ENCODE results near the gene MORF4L1.

DNA sequence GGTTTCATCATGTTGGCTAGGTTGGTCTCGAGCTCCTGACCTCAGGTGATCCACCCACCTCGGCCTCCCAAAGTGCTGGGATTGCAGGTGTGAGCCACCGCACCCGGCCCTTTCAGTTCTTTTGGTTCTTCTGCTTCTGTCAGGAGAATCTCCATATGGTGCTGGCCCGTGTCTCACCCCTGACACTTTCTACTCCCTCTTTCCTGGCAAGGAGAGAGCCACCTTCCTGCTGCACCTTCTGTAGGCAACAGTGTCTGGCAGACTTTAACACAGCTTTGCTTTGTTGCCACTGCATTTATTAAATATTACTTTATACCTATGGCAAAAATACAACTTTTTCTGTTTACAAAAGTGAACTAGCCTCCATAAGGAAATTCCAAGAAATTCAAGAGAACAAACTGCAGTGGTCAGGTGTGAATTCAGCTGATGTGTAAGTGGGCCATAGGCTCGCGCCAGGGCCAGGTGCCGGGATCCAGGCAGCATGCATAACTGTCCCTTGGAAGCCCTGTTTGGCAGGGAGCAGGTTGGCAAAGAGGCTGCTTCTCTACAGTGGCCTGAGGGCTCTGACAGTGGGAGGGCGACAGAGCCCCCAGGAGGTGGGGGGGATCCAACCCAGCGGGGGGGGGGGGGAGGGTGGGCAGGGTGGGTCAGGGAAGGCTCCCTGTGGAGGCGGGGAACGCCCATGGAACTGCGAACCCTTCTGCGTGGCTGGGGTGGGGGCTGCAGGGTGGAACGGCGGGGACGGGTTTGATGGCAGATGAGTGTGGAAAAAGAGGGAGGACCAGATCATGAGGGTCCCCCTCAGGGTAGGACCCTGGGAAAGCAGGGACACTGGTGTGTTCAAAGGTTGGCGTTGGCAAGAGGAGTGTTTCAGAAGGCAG, 51.0 kb downstream of the MORF4L1 start:
- TF ChIP-seq POLR2A (IDR thresholded peaks at IDR 0.05) (no peak), EP300 (IDR thresholded peaks at IDR 0.05; ENCODE audit: low read depth) (no peak), POLR2AphosphoS5 (IDR thresholded peaks at IDR 0.05) (no peak)
- TF ChIP-seq, protein P1, sequence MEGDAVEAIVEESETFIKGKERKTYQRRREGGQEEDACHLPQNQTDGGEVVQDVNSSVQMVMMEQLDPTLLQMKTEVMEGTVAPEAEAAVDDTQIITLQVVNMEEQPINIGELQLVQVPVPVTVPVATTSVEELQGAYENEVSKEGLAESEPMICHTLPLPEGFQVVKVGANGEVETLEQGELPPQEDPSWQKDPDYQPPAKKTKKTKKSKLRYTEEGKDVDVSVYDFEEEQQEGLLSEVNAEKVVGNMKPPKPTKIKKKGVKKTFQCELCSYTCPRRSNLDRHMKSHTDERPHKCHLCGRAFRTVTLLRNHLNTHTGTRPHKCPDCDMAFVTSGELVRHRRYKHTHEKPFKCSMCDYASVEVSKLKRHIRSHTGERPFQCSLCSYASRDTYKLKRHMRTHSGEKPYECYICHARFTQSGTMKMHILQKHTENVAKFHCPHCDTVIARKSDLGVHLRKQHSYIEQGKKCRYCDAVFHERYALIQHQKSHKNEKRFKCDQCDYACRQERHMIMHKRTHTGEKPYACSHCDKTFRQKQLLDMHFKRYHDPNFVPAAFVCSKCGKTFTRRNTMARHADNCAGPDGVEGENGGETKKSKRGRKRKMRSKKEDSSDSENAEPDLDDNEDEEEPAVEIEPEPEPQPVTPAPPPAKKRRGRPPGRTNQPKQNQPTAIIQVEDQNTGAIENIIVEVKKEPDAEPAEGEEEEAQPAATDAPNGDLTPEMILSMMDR (IDR thresholded peaks at IDR 0.05): no peak
